GM21737 (cell line): ENCODE results near the gene RECQL.
A peak's percentile ranks its signal among the peaks of the same experiment; 100 is the strongest.
"Not testable (repeated sequence)": the region's sequence is repeated elsewhere in the genome, so short reads cannot be mapped to it uniquely, and the experiment has no call there.

Experiments
- ATAC-seq: cut with Tn5 transposase; IDR thresholded peaks from one replicate; pipeline ENCODE4 v1.9.1; 2021; ENCODE audit warnings: mild to moderate bottlenecking, moderate library complexity; ENCODE audit not compliant: unreplicated experiment

RECQL gene

GRCh38 chr12:21505888-21506287, 4.5 kb upstream of the RECQL start:
- ATAC-seq: no peak

DNA sequence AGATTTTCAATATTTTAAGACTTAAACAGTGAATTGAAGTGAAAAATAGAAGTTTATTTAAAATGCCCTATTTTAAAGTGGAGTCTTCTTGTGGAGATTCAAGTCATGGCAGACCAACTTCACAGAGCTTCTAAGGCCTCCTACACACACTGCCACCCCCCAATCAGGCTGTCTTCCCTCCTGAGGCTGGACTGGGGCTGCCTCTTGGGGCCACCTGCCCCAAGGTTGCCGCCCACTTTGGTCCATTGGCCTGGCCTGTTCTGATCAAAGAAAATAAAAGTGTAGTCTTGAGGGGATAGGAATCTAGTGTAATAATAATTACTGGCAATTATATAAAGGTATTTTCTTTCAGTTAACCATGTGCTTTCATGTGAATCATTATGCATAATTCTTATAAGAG, 1.4 kb upstream of the RECQL start:
- no peak for ATAC-seq

GRCh38 chr12:21502164-21502496, 695 bp upstream of the RECQL start:
- peak; percentile 6 for ATAC-seq

GRCh38 chr12:21500786-21501257, 613 bp downstream of the RECQL start:
- peak; percentile 7 for ATAC-seq

GRCh38 chr12:21499765-21500164, 1.7 kb downstream of the RECQL start:
- ATAC-seq: no peak

- ATAC-seq: no peak
Observed at GRCh38 chr12:21485998-21486397, 15.4 kb downstream of the RECQL start.

GRCh38 chr12:21483531-21483930, 17.9 kb downstream of the RECQL start:
- no peak for ATAC-seq

- no peak for ATAC-seq
Observed at GRCh38 chr12:21478756-21479455, 22.5 kb downstream of the RECQL start.

DNA sequence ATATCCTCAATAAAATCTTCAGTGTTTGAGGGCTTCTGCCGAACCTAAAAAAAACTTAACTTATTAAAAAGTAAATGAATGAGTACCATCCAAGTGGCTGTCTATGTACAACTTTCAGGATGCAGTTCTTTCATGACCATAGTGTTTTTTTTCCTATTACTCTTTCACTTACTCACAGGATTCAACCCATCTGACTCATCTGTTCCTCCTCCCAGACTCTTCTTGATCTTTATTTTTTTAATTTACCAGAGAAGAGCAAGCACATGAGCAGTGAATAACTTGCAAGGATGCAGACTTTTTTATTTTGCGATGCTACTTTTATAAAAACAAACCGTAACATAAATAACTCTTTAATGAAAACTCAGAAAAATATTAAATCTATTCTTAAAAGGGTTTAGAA, 24.5 kb downstream of the RECQL start:
- no peak for ATAC-seq

- ATAC-seq: no peak
Observed at GRCh38 chr12:21475552-21475951, 25.9 kb downstream of the RECQL start.

- ATAC-seq: no peak
Observed at GRCh38 chr12:21472197-21472823, 29.1 kb downstream of the RECQL start.

DNA sequence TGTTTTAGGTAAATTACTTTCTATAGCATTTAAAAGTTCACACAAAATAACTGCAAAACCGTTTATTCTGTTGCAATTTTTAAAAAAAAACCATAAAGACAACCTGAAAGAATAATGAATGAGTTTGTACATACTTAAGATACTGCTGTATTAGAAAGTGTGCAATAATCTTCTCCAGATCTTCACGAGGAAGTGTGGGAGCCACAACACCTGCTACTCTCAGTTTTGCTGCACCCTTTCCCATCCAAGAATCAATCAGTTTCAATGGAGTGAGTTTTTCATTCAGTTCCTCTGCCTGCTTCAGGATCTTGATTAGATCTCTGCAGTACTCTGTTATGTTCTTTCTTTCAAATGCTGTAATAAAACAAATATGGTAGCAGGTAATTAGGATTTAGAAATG, 30.1 kb downstream of the RECQL start:
- no peak for ATAC-seq

DNA sequence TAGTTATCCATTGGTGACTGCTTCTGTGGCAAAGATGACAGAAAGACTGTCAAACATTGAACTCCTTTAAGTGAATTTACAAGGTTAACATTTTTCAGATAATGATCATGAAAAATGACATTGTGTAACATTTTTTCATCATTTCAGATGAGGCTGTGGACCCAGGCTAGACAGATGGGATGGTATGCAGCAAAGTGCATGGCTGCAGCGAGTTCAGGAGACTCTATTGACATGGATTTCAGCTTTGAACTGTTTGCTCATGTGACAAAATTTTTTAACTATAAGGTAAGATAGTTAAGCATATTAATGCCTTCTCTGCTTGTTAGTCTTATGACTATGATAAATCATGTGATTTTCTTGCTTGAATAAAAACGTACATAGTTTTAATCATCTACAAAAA, 34.1 kb downstream of the RECQL start:
- ATAC-seq: not testable (repeated sequence)

DNA sequence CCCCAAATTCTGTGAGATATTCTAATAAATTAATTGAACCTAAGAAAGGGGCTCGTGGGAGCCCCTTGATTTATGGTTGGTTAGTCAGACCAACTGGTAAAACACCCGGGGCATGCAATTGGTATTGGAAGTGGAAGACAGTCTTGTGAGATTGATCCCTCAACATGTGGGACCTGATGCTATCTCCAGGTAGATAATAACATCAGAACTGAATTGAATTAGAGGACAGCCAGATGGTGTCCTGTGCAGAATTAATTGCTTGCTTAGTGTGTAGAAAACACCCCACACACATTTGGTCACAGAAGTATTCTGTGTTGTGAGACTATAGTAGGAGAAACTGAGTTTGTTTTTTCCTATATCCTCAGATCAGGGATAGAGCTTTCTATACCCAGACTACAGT, 42.0 kb downstream of the RECQL start:
- ATAC-seq: no peak

GRCh38 chr12:21456291-21456780, 45.1 kb downstream of the RECQL start:
- no peak for ATAC-seq

- no peak for ATAC-seq
Observed at GRCh38 chr12:21453312-21453852, 48.1 kb downstream of the RECQL start.

DNA sequence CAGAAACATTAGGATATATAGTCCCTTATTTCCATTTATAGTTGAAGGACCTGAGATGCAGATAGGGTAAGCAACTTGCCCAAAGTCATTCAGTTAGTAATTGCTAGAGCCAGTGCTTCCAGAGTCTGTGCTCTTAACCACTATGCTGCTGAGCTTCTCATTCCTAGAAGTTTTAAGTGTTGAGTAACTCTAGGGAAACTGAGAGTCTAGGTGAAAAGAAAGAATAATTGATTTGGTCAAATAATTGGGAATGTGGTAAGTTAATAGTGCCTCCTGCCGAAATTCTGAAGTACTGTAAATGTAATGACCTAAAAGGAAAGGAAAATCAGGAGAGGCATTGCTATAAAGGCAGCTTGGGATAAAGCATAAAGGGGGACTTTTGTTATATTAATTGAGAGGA, 49.9 kb downstream of the RECQL start:
- no peak for ATAC-seq

DNA sequence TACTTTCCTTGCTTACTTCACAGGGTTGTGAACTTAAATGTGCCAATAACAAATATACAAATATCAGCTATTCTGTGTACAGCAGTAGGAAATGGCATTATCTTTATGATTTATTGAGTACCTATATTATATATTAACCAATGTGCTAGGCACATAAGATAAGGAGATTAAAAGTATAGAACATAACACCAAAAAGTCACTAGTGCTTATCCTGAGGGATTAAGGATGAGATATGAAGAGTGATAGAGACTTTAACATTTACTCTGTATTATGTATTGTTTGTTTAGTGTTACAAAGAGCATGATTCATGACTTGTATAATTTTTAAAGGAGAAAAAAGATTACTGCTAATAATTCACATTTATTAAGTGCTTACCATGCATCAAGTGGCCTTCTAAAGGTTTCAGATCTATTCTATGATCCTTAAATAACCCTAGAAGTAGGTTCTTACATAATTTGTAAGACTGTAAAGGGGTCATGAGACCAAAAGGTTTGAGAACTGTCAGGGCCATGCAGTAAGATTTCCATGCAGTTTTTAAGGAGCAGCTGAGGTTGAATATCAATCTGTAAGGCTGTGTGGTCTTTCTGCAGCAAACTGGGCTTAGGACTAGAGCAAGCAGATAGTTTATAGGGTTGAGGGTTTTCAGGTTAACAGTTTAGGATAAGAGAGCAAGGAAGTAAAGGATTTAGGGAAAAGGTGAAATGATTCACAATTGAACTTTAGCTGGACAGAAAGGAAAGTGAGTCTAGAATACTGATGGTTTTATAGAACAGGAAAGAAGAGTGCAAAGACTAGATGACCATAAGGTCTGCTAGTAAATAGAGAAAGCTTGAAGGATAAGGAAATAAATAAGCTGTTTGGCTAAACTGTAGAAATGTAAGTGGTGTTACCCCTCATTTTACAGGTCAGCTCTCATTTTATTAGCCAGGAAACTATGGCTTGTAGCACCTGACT, 57.0 kb downstream of the RECQL start:
- ATAC-seq: no peak

- ATAC-seq: no peak
Observed at GRCh38 chr12:21439347-21439746, 62.1 kb downstream of the RECQL start.

GRCh38 chr12:21438643-21439042, 62.8 kb downstream of the RECQL start:
- no peak for ATAC-seq

DNA sequence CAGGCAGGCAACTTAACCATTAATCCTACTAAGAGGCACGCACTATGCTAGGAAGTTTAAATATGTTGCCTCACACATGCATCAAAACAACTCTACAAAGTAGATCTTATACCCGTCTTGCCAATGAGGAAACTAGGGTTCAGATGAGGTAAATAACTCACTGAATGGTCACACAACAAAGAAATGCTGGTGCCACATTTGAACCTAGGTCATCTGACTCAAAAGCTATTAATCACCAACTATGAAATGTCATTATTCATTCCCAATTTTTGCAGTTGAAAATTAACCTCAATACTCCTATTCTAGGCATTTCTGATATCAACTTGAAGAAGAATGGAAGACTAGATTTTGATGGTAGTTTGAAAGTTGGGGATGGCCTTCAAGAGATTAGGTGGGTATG, 66.7 kb downstream of the RECQL start:
- no peak for ATAC-seq
